ENCODE measurements around the gene MRPL2. TPM values are rescaled to one million over a fixed set of nuclear protein-coding genes. Genes with fewer than 3 reads are reported as not detected.

MRPL2 gene
- polyA plus RNA-seq, 1 donor (not counting 4 experiments of a cell fraction or from before 2014, with no cell fraction given), result 27.4 TPM

DNA sequence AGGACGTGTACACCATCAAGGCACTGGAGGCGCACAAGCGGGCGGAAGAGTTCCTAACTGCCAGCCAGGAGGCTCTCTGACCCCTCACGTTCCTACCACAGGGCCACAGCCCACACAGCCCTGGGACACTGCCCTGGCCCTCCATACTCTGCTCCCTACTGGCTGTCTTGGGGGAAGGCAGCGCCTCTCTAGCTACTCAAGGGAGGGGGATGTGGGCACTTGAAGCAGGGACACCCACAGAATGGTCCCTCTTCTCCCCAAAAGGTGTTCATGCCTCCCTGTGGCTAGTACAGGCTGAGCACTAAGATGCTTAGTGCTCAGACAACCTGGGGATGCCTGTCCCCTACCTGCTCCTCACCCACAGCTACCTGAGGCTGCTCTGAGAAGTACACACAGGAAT, 48.0 kb downstream of the MRPL2 start:
- no peak overlapping the region for H2AFZ ChIP-seq (ENCODE audit: control insufficient read depth, low read length)
- H3K9me3 ChIP-seq (ENCODE audit: control insufficient read depth, low read depth, low read length), result no peaks in the 10 kb centered on the region
- H3K4me1 ChIP-seq (ENCODE audit: control insufficient read depth, extremely low read depth, insufficient read depth, low read length), result peaks cover 16% of the 10 kb centered on the region
- H3K36me3 ChIP-seq (ENCODE audit: control insufficient read depth in 2 of 2, extremely low read depth in 1 of 2, insufficient read depth in 2 of 2, low read length in 2 of 2), result peaks cover 29 to 42% of the 10 kb centered on the region in 2 experiments
- no peak overlapping the region for H3K4me2 ChIP-seq (ENCODE audit: control insufficient read depth, extremely low read depth, insufficient read depth, low read depth, low read length)
- H3K9ac ChIP-seq (ENCODE audit: control insufficient read depth, extremely low read depth, insufficient read depth, low read length), result no peak overlapping the region
- no peaks in the 10 kb centered on the region for H3K9me1 ChIP-seq (ENCODE audit: control insufficient read depth, extremely low read depth, insufficient read depth, low read length)
- FAIRE-seq, result no peak
- TF ChIP-seq EZH2 (IDR thresholded peaks at IDR 0.05; ENCODE audit: low read length), result no peak
- TF ChIP-seq, protein P1, sequence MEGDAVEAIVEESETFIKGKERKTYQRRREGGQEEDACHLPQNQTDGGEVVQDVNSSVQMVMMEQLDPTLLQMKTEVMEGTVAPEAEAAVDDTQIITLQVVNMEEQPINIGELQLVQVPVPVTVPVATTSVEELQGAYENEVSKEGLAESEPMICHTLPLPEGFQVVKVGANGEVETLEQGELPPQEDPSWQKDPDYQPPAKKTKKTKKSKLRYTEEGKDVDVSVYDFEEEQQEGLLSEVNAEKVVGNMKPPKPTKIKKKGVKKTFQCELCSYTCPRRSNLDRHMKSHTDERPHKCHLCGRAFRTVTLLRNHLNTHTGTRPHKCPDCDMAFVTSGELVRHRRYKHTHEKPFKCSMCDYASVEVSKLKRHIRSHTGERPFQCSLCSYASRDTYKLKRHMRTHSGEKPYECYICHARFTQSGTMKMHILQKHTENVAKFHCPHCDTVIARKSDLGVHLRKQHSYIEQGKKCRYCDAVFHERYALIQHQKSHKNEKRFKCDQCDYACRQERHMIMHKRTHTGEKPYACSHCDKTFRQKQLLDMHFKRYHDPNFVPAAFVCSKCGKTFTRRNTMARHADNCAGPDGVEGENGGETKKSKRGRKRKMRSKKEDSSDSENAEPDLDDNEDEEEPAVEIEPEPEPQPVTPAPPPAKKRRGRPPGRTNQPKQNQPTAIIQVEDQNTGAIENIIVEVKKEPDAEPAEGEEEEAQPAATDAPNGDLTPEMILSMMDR (optimal IDR thresholded peaks at IDR 0.05 in 1 of 3, IDR thresholded peaks at IDR 0.05 in 1 of 3, conservative IDR thresholded peaks at IDR 0.05 in 1 of 3; ENCODE audit: extremely low read depth in 1 of 3, insufficient read depth in 2 of 3, low read length in 3 of 3), result no peak
- H4K20me1 ChIP-seq (ENCODE audit: control insufficient read depth, extremely low read depth, insufficient read depth, low read length), result no peaks in the 10 kb centered on the region
- H3K79me2 ChIP-seq (ENCODE audit: control insufficient read depth, insufficient read depth, low read length), result peaks cover 28% of the 10 kb centered on the region
- H3K4me3 ChIP-seq (ENCODE audit: control insufficient read depth in 2 of 3, extremely low read depth in 1 of 3, insufficient read depth in 2 of 3, low read depth in 1 of 3, low read length in 3 of 3), result no peak overlapping the region
- DNase-seq (ENCODE audit: low read depth, low spot score), result no peak
- H3K27me3 ChIP-seq (ENCODE audit: control insufficient read depth, extremely low read depth, insufficient read depth, low read length), result no peaks in the 10 kb centered on the region
- dilution Hi-C loops (cut with MboI; ENCODE audit: extremely low pct_ligation_motif_present, low sequenced_read_pairs), result no loop called here
- no peak overlapping the region for H3K27ac ChIP-seq (ENCODE audit: control insufficient read depth, insufficient read depth, low read length)

DNA sequence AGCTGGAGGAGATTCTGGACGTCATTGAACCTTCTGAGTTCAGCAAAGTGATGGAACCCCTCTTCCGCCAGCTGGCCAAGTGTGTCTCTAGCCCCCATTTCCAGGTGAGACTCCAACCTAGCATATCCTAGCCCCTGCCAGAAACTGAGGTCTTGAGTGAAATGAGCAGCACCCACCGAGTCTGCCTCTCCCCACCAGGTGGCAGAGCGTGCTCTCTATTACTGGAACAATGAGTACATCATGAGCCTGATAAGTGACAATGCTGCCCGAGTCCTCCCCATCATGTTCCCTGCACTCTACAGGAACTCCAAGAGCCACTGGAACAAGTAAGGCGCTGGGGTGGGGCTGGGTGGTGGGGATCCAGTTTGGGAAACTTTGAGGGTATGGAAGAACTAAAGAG, 50.1 kb downstream of the MRPL2 start:
- Histone ChIP-seq H3K27me3 (ENCODE audit: control insufficient read depth, extremely low read depth, insufficient read depth, low read length) (no peaks in the 10 kb centered on the region), H3K4me2 (ENCODE audit: control insufficient read depth, extremely low read depth, insufficient read depth, low read depth, low read length) (no peak overlapping the region), H3K9ac (ENCODE audit: control insufficient read depth, extremely low read depth, insufficient read depth, low read length) (no peak overlapping the region), H3K36me3 (ENCODE audit: control insufficient read depth in 2 of 2, extremely low read depth in 1 of 2, insufficient read depth in 2 of 2, low read length in 2 of 2) (peaks cover 32 to 45% of the 10 kb centered on the region in 2 experiments), H4K20me1 (ENCODE audit: control insufficient read depth, extremely low read depth, insufficient read depth, low read length) (no peaks in the 10 kb centered on the region), H3K4me3 (ENCODE audit: control insufficient read depth in 2 of 3, extremely low read depth in 1 of 3, insufficient read depth in 2 of 3, low read depth in 1 of 3, low read length in 3 of 3) (no peak overlapping the region), H3K27ac (ENCODE audit: control insufficient read depth, insufficient read depth, low read length) (no peak overlapping the region), H3K9me3 (ENCODE audit: control insufficient read depth, low read depth, low read length) (no peaks in the 10 kb centered on the region), H2AFZ (ENCODE audit: control insufficient read depth, low read length) (no peak overlapping the region), H3K4me1 (ENCODE audit: control insufficient read depth, extremely low read depth, insufficient read depth, low read length) (peaks cover 8% of the 10 kb centered on the region), H3K79me2 (ENCODE audit: control insufficient read depth, insufficient read depth, low read length) (peaks cover 8% of the 10 kb centered on the region), H3K9me1 (ENCODE audit: control insufficient read depth, extremely low read depth, insufficient read depth, low read length) (no peaks in the 10 kb centered on the region)
- FAIRE-seq, result no peak
- TF ChIP-seq, protein P1 (optimal IDR thresholded peaks at IDR 0.05 in 1 of 3, IDR thresholded peaks at IDR 0.05 in 1 of 3, conservative IDR thresholded peaks at IDR 0.05 in 1 of 3; ENCODE audit: extremely low read depth in 1 of 3, insufficient read depth in 2 of 3, low read length in 3 of 3), result peak; percentile 41 to 69 (median 66)
- no peak for TF ChIP-seq EZH2 (IDR thresholded peaks at IDR 0.05; ENCODE audit: low read length)
- DNase-seq (ENCODE audit: low read depth, low spot score), result no peak
- dilution Hi-C loops (cut with MboI; ENCODE audit: extremely low pct_ligation_motif_present, low sequenced_read_pairs), result no loop called here
